BE2C (cell line): ENCODE measurements around the gene RAB6B.

ENCODE experiments used
- DNase-seq: peaks from one replicate; pipeline ENCODE4 v3.0.0-alpha.2; 2020
- H3K27me3 ChIP-seq: fragments of 250-450 bp; sonication (Bioruptor Pico); 2 replicates; pipeline ENCODE4 v1.5.1; 2020; ENCODE audit warnings: mild to moderate bottlenecking
- H3K36me3 ChIP-seq: fragments of 250-450 bp; sonication (Bioruptor Pico); 2 replicates; pipeline ENCODE4 v1.5.1; 2020; ENCODE audit warnings: mild to moderate bottlenecking
- H3K4me1 ChIP-seq: fragments of 250-450 bp; sonication (Bioruptor Pico); 2 replicates; pipeline ENCODE4 v1.5.1; 2020
- H3K4me3 ChIP-seq: 2 replicates; pipeline ENCODE4 v1.5.1; 2011; ENCODE audit warnings: low read depth, low read length
- H3K9me3 ChIP-seq: fragments of 250-450 bp; sonication (Bioruptor Pico); 2 replicates; pipeline ENCODE4 v1.5.1; 2020
- CTCF ChIP-seq: IDR thresholded peaks from 2 replicates; pipeline ENCODE4 v1.5.1; 2012; ENCODE audit warnings: mild to moderate bottlenecking, low read depth, low read length

RAB6B gene

DNA sequence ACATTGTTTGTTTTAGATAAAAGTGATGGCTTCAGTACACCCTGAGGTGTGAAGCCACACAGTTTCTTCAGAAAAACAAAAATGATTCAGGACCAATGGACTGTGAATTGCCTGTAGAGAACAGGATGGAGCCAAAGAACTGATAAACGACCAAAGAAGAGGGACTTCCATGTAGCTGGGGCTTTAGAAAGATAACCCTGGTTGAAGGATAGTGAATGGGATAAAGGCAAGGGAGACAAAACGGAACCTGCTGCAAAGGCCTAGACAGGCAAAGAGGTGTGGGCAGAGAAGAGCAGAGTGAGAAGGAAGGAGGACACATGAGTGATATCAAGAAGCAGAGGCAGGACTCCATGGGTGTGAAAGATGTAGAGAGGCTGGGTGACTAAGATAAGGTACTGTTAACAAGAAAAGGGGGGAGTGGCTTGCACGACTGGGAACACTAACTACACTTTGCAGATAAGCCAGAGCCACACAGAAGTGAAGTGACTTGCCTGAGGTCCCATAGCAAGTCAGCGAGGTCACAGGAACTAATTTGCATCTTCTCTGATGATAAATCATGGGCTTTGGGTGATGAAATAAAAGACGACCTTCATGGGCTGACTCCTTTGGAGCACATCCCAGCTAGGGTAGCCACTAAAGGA, 44.3 kb downstream of the RAB6B start:
- H3K4me1 ChIP-seq = no peaks in the 10 kb centered on the region
- no peak for DNase-seq
- TF ChIP-seq CTCF = no peak
- H3K27me3 ChIP-seq = peaks cover 3% of the 10 kb centered on the region; the same call in 1 of the 2 replicates
- H3K9me3 ChIP-seq = no peaks in the 10 kb centered on the region
- no peaks in the 10 kb centered on the region for H3K36me3 ChIP-seq
- H3K4me3 ChIP-seq = no peak overlapping the region

DNA sequence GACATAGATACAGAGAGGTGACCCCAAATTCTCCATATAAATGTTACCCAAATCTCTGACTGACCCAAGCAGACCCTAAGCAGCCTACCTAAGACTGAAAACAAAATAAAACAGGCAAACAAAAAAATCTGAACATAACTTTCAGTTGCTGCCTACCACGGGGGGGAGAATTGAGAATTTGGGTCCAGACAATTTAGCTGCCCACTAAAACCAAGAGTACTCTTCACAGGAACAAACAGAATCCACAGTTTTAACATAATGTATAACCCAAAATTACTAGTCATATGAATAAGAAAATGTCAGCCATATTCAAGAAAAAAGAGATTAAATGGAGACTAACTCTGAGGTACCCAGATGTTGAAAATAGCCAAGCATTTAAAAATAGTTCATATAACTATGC, 45.6 kb downstream of the RAB6B start:
- no peaks in the 10 kb centered on the region for H3K9me3 ChIP-seq
- no peaks in the 10 kb centered on the region for H3K36me3 ChIP-seq
- no peak for DNase-seq
- no peak overlapping the region for H3K4me3 ChIP-seq
- H3K27me3 ChIP-seq = peaks cover 3% of the 10 kb centered on the region; the same call in 1 of the 2 replicates
- no peak for TF ChIP-seq CTCF
- H3K4me1 ChIP-seq = no peaks in the 10 kb centered on the region

GRCh38 chr3:133849346-133849745, 46.3 kb downstream of the RAB6B start:
- Histone ChIP-seq H3K27me3 (peaks cover 3% of the 10 kb centered on the region; the same call in 1 of the 2 replicates), H3K36me3 (no peaks in the 10 kb centered on the region), H3K4me1 (no peaks in the 10 kb centered on the region), H3K9me3 (no peaks in the 10 kb centered on the region), H3K4me3 (no peak overlapping the region)
- TF ChIP-seq CTCF = no peak
- no peak for DNase-seq

DNA sequence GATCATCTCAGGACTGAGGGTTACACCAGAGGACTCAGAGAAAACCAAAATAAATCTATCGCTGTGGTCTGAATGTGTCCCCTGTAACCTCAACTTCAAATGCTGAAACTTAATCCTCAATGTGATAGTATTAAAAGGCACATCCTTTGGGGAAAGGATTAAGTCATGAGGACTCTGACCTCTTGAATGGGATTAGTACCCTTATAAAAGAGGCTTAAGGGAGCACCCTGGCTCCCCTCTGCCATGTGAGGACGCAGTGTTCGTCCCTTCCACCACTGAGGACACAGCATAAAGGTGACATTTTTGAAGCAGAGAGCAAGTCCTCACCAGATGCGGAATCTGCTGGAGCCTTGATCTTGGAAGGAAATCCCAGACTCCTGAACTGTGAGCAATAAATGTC, 50.6 kb downstream of the RAB6B start:
- no peak overlapping the region for H3K4me3 ChIP-seq
- TF ChIP-seq CTCF = no peak
- H3K36me3 ChIP-seq = no peaks in the 10 kb centered on the region
- no peaks in the 10 kb centered on the region for H3K4me1 ChIP-seq
- H3K9me3 ChIP-seq = no peaks in the 10 kb centered on the region
- DNase-seq = no peak
- peaks cover 3% of the 10 kb centered on the region; the same call in 1 of the 2 replicates for H3K27me3 ChIP-seq

DNA sequence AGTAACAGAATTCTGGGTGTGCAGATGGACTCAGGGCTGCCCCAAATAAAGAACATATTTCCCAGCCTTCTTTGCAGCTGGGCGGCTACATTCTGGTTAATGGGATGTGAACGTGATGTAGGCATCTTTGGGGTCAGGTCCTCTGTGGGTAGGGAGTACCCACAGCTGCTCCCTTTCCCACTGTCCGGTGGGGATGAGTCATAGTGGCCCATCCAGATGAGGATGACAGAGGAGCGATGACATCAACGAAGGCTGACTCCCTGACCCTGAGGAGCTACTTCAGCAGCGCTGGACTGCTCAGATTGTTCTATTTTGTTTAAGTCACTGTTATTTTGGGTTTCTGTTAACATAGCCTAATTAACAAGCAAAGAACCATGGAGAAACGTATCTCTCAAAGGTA, 52.0 kb downstream of the RAB6B start:
- no peak overlapping the region for H3K4me3 ChIP-seq
- no peaks in the 10 kb centered on the region for H3K4me1 ChIP-seq
- no peaks in the 10 kb centered on the region for H3K9me3 ChIP-seq
- no peaks in the 10 kb centered on the region for H3K36me3 ChIP-seq
- DNase-seq = no peak
- TF ChIP-seq CTCF = no peak
- H3K27me3 ChIP-seq = peaks cover 3% of the 10 kb centered on the region; the same call in 1 of the 2 replicates

DNA sequence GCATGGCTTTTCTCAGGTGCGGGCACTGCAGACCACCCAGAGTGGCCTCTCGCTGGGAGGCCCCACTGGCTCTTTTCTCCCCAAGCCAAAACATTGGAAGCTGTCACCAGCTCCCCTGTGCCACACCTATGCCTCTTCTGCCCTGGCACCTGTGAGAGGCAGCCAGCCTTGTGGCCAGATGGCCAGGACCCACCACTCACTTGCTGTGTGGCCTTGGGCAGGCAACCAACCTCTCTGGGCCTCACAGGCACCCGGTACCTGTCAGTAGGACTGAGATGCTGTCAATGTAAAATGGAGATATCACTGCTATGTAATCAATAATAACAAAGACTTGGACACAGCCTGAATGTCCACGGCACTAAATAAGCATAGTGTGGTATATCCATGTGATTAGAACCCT, 53.5 kb downstream of the RAB6B start:
- no peak for DNase-seq
- no peaks in the 10 kb centered on the region for H3K4me1 ChIP-seq
- no peaks in the 10 kb centered on the region for H3K27me3 ChIP-seq
- no peaks in the 10 kb centered on the region for H3K36me3 ChIP-seq
- no peak overlapping the region for H3K4me3 ChIP-seq
- H3K9me3 ChIP-seq = no peaks in the 10 kb centered on the region
- TF ChIP-seq CTCF = no peak
